ENCODE data around the gene DAAM2. TPM values are rescaled to one million over a fixed set of nuclear protein-coding genes. Genes with fewer than 3 reads are reported as not detected.

Gene DAAM2
- total and polyA plus RNA-seq, 5 experiments from 2014 or later, result not detected

GRCh38 chr6:39929039-39929732 lies 137.0 kb downstream of the DAAM2 start:
- no peak for ATAC-seq
- POLR2A ChIA-PET, result no interaction called here
- peaks cover 0 to 4% (median 0%) of the 10 kb centered on the region in 9 donors for H3K9me3 Mint-ChIP-seq
- no peak for DNase-seq
- peaks cover 0 to 3% (median 0%) of the 10 kb centered on the region in 5 donors for H3K27me3 Mint-ChIP-seq
- H3K4me3 Mint-ChIP-seq, result no peak overlapping the region
- H3K36me3 Mint-ChIP-seq, result peaks cover 0 to 5% (median 2%) of the 10 kb centered on the region in 3 donors
- peak overlapping the region in 3 of 10 donors; percentile 12 to 32 (median 17) for H3K27ac Mint-ChIP-seq
- peaks cover 6 to 36% (median 24%) of the 10 kb centered on the region in 4 donors for H3K4me1 Mint-ChIP-seq

DNA sequence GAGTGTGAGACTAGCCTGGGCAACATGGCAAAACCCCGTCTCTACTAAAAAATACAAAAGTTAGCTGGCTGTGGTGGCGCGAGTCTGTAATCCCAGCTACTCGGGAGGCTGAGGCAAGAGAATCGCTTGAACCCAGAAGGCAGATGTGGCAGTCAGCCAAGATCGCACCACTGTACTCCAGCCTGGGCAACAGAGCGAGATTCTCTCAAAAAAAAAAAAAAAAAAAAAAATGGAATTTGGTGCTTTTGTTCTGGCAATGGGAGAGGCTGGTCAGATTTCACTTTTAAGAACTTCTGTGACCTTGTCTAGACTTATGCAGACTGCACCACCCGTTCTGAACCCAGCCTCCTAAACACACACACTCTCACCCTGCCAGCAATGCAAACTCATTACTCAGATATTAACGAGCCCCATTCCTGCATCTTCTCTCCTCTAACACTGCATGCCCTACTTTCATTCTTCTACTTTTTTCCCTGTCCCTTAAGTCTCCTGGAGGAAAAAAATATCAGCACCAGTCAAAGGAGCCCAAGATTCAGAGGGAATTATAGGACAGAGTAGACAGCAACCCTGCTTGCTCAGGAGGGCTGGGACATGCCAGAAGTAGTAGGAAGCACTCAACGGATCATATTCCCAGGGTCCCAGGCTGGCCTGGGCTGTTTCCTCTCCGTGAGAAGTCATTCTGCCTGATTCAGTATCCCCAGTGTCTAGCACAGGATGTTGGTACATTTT lies 137.7 kb downstream of the DAAM2 start:
- Mint-ChIP-seq H3K9me3 (peaks cover 0 to 4% (median 0%) of the 10 kb centered on the region in 9 donors), H3K4me3 (no peak overlapping the region), H3K27me3 (peaks cover 0 to 3% (median 0%) of the 10 kb centered on the region in 5 donors), H3K27ac (peak overlapping the region in 2 of 10 donors; percentile 32 to 51), H3K36me3 (peaks cover 0 to 3% (median 2%) of the 10 kb centered on the region in 3 donors), H3K4me1 (peaks cover 10 to 37% (median 25%) of the 10 kb centered on the region in 4 donors)
- ATAC-seq (no peak), DNase-seq (no peak)
- POLR2A ChIA-PET, result no interaction called here

DNA sequence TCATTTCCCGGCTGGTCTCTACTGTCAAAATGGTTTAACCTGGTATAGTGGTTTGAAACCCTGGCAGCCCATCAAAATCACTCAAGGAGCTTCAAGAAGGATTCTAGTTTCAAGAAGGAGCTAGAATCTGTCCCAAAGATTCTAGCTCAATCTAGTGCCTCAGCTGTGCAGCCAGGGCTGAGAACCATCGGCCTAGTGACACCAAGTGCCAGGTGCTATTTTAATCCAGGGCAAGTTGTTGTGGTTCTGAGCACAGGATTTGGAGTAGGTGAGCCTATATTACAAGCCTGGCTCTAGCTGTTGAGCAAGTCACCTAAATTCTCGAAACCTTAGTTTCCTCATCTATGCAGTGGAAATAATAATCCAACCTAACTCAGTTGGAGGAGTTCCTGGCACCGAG lies 138.4 kb downstream of the DAAM2 start:
- H3K36me3 Mint-ChIP-seq, result no peaks in the 10 kb centered on the region
- peaks cover 0 to 4% (median 0%) of the 10 kb centered on the region in 9 donors for H3K9me3 Mint-ChIP-seq
- no peak overlapping the region for H3K27ac Mint-ChIP-seq
- peaks cover 0 to 7% (median 0%) of the 10 kb centered on the region in 5 donors for H3K27me3 Mint-ChIP-seq
- no peak overlapping the region for H3K4me3 Mint-ChIP-seq
- POLR2A ChIA-PET, result no interaction called here
- DNase-seq, result no peak
- no peak for ATAC-seq
- H3K4me1 Mint-ChIP-seq, result peaks cover 12 to 43% (median 29%) of the 10 kb centered on the region in 4 donors

DNA sequence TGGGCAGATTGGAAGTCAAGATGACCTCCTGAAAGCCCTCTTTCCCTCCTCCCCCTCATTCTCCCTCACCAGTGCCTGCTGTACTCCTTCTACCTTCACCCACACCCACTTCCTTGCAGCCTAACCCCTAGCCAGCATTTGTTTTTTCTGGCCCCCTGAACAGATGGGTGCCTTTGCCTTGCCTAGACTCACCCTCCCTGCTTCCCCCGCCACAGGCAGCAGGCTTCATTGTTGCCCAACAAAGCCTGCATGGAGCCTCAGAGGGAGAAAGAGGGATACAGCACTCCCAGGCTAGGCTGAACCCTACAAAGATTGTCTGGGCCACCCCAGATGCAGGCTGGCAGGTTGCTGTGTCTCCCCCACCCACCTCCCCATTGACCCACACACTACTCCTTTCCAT lies 139.4 kb downstream of the DAAM2 start:
- ATAC-seq (no peak), DNase-seq (no peak)
- H3K4me1 Mint-ChIP-seq, result peaks cover 12 to 38% (median 24%) of the 10 kb centered on the region in 4 donors
- no peaks in the 10 kb centered on the region for H3K36me3 Mint-ChIP-seq
- H3K27ac Mint-ChIP-seq, result peak overlapping the region in 4 of 10 donors; percentile 7 to 74 (median 60)
- H3K27me3 Mint-ChIP-seq, result peaks cover 0 to 8% (median 0%) of the 10 kb centered on the region in 5 donors
- peak overlapping the region in 2 of 10 donors; percentile 18 to 54 for H3K4me3 Mint-ChIP-seq
- POLR2A ChIA-PET, result no interaction called here
- H3K9me3 Mint-ChIP-seq, result no peaks in the 10 kb centered on the region

- no peaks in the 10 kb centered on the region for H3K9me3 Mint-ChIP-seq
- no peak for DNase-seq
- peak overlapping the region in 3 of 10 donors; percentile 63 to 87 (median 66) for H3K27ac Mint-ChIP-seq
- peaks cover 0 to 11% (median 0%) of the 10 kb centered on the region in 5 donors for H3K27me3 Mint-ChIP-seq
- H3K4me1 Mint-ChIP-seq, result peaks cover 12 to 37% (median 24%) of the 10 kb centered on the region in 4 donors
- POLR2A ChIA-PET, result no interaction called here
- H3K4me3 Mint-ChIP-seq, result peak overlapping the region in 2 of 10 donors; percentile 12 to 95
- no peaks in the 10 kb centered on the region for H3K36me3 Mint-ChIP-seq
- ATAC-seq, result no peak
These were observed 140.3 kb downstream of the DAAM2 start for GRCh38 chr6:39932386-39932910.

- Mint-ChIP-seq H3K27ac (peak overlapping the region; percentile 62 to 87 (median 79)), H3K4me1 (peaks cover 12 to 37% (median 23%) of the 10 kb centered on the region in 4 donors), H3K9me3 (no peaks in the 10 kb centered on the region), H3K36me3 (no peaks in the 10 kb centered on the region), H3K4me3 (peak overlapping the region; percentile 75 to 95 (median 88)), H3K27me3 (peaks cover 0 to 11% (median 0%) of the 10 kb centered on the region in 5 donors)
- ATAC-seq, result peak; percentile 31 to 44
- DNase-seq, result no peak
- POLR2A ChIA-PET, result interaction anchor here (1.3 kb wide), 1 partner anchor 12 kb away, joined by 3 read pairs; no protein-coding TSS in a partner anchor
These were observed 141.5 kb downstream of the DAAM2 start for GRCh38 chr6:39933669-39934130.

- DNase-seq (peak in 9 of 10 donors; percentile 4 to 47 (median 23)), ATAC-seq (peak; percentile 73 to 95)
- Mint-ChIP-seq H3K4me3 (peak within 1 kb of the TSS; percentile 75 to 95 (median 88)), H3K36me3 (no peaks in the 10 kb centered on the region), H3K27ac (peak within 1 kb of the TSS; percentile 62 to 87 (median 79)), H3K9me3 (no peaks in the 10 kb centered on the region), H3K27me3 (peaks cover 0 to 11% (median 0%) of the 10 kb centered on the region in 5 donors), H3K4me1 (peaks cover 12 to 34% (median 21%) of the 10 kb centered on the region in 4 donors)
- POLR2A ChIA-PET, result interaction anchor here (0.9 to 1.3 kb wide), 2 partner anchors 11 to 12 kb away, joined by 3 read pairs; no protein-coding TSS in a partner anchor
These were observed 142.1 kb downstream of the DAAM2 start, which contains the start of gene MOCS1 for GRCh38 chr6:39934131-39934757. Gene MOCS1 (minus strand): TSS chr6:39934462. CDS start chr6:39934417, 45 bp downstream.

- no peaks in the 10 kb centered on the region for H3K9me3 Mint-ChIP-seq
- H3K27me3 Mint-ChIP-seq, result peaks cover 0 to 11% (median 0%) of the 10 kb centered on the region in 5 donors
- ATAC-seq, result no peak
- H3K4me3 Mint-ChIP-seq, result peak overlapping the region in 4 of 10 donors; percentile 27 to 84 (median 34)
- no peak overlapping the region for H3K27ac Mint-ChIP-seq
- POLR2A ChIA-PET, result no interaction called here
- H3K4me1 Mint-ChIP-seq, result peaks cover 12 to 32% (median 19%) of the 10 kb centered on the region in 4 donors
- no peak for DNase-seq
- H3K36me3 Mint-ChIP-seq, result no peaks in the 10 kb centered on the region
These were observed 143.1 kb downstream of the DAAM2 start for GRCh38 chr6:39935241-39935640.

DNA sequence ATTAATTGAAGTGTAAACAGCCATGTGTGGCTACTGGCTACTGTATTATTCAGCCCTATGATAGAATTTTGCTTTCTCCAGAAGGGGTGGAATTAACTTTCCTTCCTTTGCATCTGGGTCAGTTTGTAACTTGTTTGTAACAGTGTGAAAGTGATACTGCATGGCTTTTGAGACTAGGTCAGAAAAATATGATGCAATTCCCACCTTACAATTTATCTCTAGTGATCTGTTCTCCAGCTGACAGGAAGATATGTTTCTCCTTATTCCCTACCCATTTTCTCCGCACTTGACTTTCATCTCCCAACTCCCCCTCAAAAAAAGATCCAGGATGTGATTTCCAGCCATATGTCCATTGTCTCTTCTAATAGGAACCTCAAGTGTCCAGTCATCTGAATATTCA lies 144.7 kb downstream of the DAAM2 start:
- ATAC-seq (no peak), DNase-seq (no peak)
- Mint-ChIP-seq H3K27ac (peak overlapping the region in 1 of 10 donors; percentile 9), H3K4me1 (peaks cover 8 to 28% (median 19%) of the 10 kb centered on the region in 4 donors), H3K27me3 (peaks cover 0 to 11% (median 0%) of the 10 kb centered on the region in 5 donors), H3K9me3 (no peaks in the 10 kb centered on the region), H3K36me3 (no peaks in the 10 kb centered on the region), H3K4me3 (peak overlapping the region in 1 of 10 donors; percentile 2)
- POLR2A ChIA-PET, result no interaction called here

- H3K27me3 Mint-ChIP-seq, result peaks cover 0 to 11% (median 0%) of the 10 kb centered on the region in 5 donors
These were observed 145.6 kb downstream of the DAAM2 start for GRCh38 chr6:39937686-39938333.

DNA sequence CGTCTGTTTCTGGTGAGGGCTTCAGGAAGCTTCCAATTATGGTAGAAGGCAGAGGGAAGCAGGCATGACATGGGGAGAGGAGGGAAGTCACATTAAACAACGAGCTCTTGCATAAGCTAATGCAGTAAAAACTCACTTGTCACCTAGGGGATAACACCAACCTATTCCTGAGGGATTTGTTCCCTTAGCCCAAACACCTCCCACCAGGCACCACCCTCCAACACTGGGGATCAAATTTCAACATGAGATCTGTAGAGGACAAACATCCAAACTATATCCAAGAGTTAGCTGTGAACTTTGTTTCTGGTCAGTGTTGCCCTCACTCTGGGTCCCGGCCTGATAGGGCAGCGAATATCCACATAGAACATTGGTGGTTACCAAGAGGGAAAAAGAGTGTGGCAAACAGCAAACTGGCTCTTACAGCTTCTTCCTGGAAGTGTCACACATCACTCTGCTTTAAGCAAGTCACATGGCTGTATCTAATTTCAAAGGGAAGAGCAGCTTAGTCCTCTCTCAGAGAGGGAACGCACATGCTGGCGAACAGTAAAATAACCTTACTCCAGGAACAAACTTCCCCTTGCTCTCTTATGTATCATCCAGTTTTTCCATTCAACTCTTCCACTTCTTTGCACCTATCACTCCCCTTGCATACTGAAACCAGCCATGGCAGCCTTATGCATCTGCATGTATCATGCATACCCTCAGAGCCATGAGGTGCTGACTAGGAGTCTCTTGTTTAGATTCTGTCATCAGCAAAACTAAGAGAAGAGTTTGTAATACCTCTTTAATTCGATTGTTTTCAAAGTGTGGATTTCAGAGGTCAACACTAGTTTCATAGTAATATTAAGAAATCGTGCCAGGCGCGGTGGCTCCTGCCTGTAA lies 146.8 kb downstream of the DAAM2 start:
- POLR2A ChIA-PET, result no interaction called here
- Mint-ChIP-seq H3K27me3 (peaks cover 0 to 8% (median 0%) of the 10 kb centered on the region in 5 donors), H3K9me3 (no peaks in the 10 kb centered on the region), H3K4me1 (peaks cover 3 to 10% (median 8%) of the 10 kb centered on the region in 4 donors), H3K27ac (no peak overlapping the region), H3K36me3 (no peaks in the 10 kb centered on the region), H3K4me3 (no peak overlapping the region)
- DNase-seq (no peak), ATAC-seq (no peak)

More at GRCh38 chr6:39937686-39938333, 145.6 kb downstream of the DAAM2 start:
- Mint-ChIP-seq H3K9me3 (no peaks in the 10 kb centered on the region), H3K4me1 (peaks cover 5 to 22% (median 14%) of the 10 kb centered on the region in 4 donors), H3K27ac (no peak overlapping the region), H3K36me3 (no peaks in the 10 kb centered on the region), H3K4me3 (no peak overlapping the region)
- no peak for DNase-seq
- POLR2A ChIA-PET, result no interaction called here
- ATAC-seq, result no peak
